Thyroid gland (tissue), 4 donors: Measurements from ENCODE around the gene CROT. TPM values are rescaled to one million over a fixed set of nuclear protein-coding genes. Genes with fewer than 3 reads are reported as not detected.

Experiments used
- DNase-seq, 2 donors: peaks; one replicate each; pipeline ENCODE4 v3.0.0-alpha.2; 2019
- H3K27ac ChIP-seq, 3 donors: fragments of 200-600 bp; sonication (generic); 1 replicate in 2 of 3; 2 replicates in 1 of 3; pipeline ENCODE4 v1.5.1; 2016 to 2019; ENCODE audit warnings: mild to moderate bottlenecking in 1 of 3, moderate library complexity in 1 of 3
- H3K27me3 ChIP-seq: fragments of 200-600 bp; sonication (generic); one replicate; pipeline ENCODE4 v1.5.1; 2019
- H3K36me3 ChIP-seq, 2 donors: fragments of 200-600 bp; sonication (generic); one replicate each; pipeline ENCODE4 v1.5.1; 2016 to 2019
- H3K4me1 ChIP-seq, 2 donors: fragments of 200-600 bp; sonication (generic); one replicate each; pipeline ENCODE4 v1.5.1; 2017 to 2019
- H3K4me3 ChIP-seq, 3 donors: fragments of 200-600 bp; sonication (generic); replicated peaks in 1 of 3; 1 replicate in 2 of 3; 2 replicates in 1 of 3; pipeline ENCODE4 v1.5.1; 2016; ENCODE audit warnings: mild to moderate bottlenecking in 1 of 3
- H3K9me3 ChIP-seq: fragments of 200-600 bp; sonication (generic); one replicate; pipeline ENCODE4 v1.5.1; 2017
- CTCF ChIP-seq, 6 experiments: fragments of 200-600 bp in 3 of 6; fragments of 450-650 bp in 3 of 6; sonication (generic) in 3 of 6; IDR thresholded peaks; one replicate each; pipeline ENCODE4 v1.5.1; 2016 to 2019; ENCODE audit warnings: antibody characterized with exemption in 6 of 6, mild to moderate bottlenecking in 2 of 6, inconsistent platforms in 1 of 6, moderate library complexity in 1 of 6
- POLR2A ChIP-seq, 2 donors: fragments of 450-650 bp; IDR thresholded peaks; one replicate each; pipeline ENCODE4 v1.6.1; 2017; ENCODE audit warnings: antibody characterized with exemption in 2 of 2, mild to moderate bottlenecking in 2 of 2, moderate library complexity in 1 of 2
- WGBS, 2 donors: methylation state at CpG; one replicate each; pipeline ENCODE4 v1.1.5; 2017; 5-methylcytosine and 5-hydroxymethylcytosine counted together
- intact Hi-C: fragments of 100-400 bp; cut with DNase I; formaldehyde crosslinking; loops from one replicate; pipeline ENCODE4 v1.15.1; 2023
- total RNA-seq, 4 donors: library from RNA; depleted of rRNA; stranded (reverse); fragments of >200 nt; gene quantifications; one replicate each; pipeline ENCODE4 v1.2.3, GENCODE V29; 2016

CROT gene
- total RNA-seq, 4 donors from 2014 or later: 66.8 to 101 (median 93.0) TPM

GRCh38 chr7:87331687-87332252, 13.7 kb upstream of the CROT start:
- 96% methylated on average over 5 of the region's 5 CpGs for WGBS, 2 donors
- no peak for DNase-seq
- peaks cover 0 to 7% of the 10 kb centered on the region in 2 donors for H3K36me3 ChIP-seq
- H3K9me3 ChIP-seq: no peaks in the 10 kb centered on the region
- no peaks in the 10 kb centered on the region for H3K27me3 ChIP-seq
- no peak overlapping the region for H3K27ac ChIP-seq
- TF ChIP-seq POLR2A (IDR thresholded peaks at IDR 0.05) (no peak), CTCF (IDR thresholded peaks at IDR 0.05) (no peak)
- intact Hi-C loops: no loop called here
- H3K4me3 ChIP-seq: no peak overlapping the region
- no peaks in the 10 kb centered on the region for H3K4me1 ChIP-seq

- no peak overlapping the region for H3K4me3 ChIP-seq
- H3K4me1 ChIP-seq: no peaks in the 10 kb centered on the region
- H3K27ac ChIP-seq: no peak overlapping the region
- H3K36me3 ChIP-seq: peaks cover 0 to 7% of the 10 kb centered on the region in 2 donors
- no peak for TF ChIP-seq CTCF (IDR thresholded peaks at IDR 0.05)
- no peak for TF ChIP-seq POLR2A (IDR thresholded peaks at IDR 0.05)
- WGBS, 2 donors: 83 to 84% methylated on average over 2 of the region's 2 CpGs
- no peaks in the 10 kb centered on the region for H3K27me3 ChIP-seq
- DNase-seq: no peak
- no peaks in the 10 kb centered on the region for H3K9me3 ChIP-seq
- intact Hi-C loops: no loop called here
These were observed 13.1 kb upstream of the CROT start for GRCh38 chr7:87332321-87332720.

GRCh38 chr7:87336136-87336535, 9.3 kb upstream of the CROT start:
- Histone ChIP-seq H3K9me3 (no peaks in the 10 kb centered on the region), H3K27me3 (no peaks in the 10 kb centered on the region), H3K36me3 (no peaks in the 10 kb centered on the region), H3K27ac (no peak overlapping the region), H3K4me1 (no peaks in the 10 kb centered on the region), H3K4me3 (no peak overlapping the region)
- intact Hi-C loops: no loop called here
- 95 to 98% methylated on average over 4 of the region's 4 CpGs for WGBS, 2 donors
- no peak for DNase-seq
- no peak for TF ChIP-seq POLR2A (IDR thresholded peaks at IDR 0.05)
- TF ChIP-seq CTCF (IDR thresholded peaks at IDR 0.05): no peak

DNA sequence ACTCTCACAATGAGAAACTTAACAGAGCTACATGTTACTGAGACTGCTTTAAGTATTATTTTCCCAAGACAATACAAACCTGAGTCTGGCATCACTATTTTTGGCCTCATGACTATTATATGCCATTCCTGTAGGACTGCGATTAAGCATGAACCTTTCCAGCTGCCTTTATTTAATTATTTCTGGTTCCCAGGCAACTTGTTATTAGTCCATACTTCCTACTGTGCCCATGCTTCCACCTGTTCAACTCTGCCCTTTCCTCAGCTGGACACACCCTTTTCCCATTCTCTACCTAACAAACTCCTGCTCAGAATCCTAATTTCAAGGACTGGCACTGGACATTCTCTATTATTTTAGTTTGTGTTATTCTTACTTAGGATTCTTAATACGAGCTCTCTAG, 8.1 kb upstream of the CROT start:
- WGBS, 2 donors: 95 to 97% methylated on average over 2 of the region's 2 CpGs
- no peaks in the 10 kb centered on the region for H3K4me1 ChIP-seq
- no peaks in the 10 kb centered on the region for H3K27me3 ChIP-seq
- no peaks in the 10 kb centered on the region for H3K9me3 ChIP-seq
- no peak overlapping the region for H3K4me3 ChIP-seq
- H3K27ac ChIP-seq: no peak overlapping the region
- intact Hi-C loops: no loop called here
- no peak for DNase-seq
- TF ChIP-seq POLR2A (IDR thresholded peaks at IDR 0.05) (no peak), CTCF (IDR thresholded peaks at IDR 0.05) (no peak)
- H3K36me3 ChIP-seq: no peaks in the 10 kb centered on the region

GRCh38 chr7:87339373-87339897, 6.0 kb upstream of the CROT start:
- Histone ChIP-seq H3K4me1 (peaks cover 9 to 11% of the 10 kb centered on the region in 2 donors), H3K9me3 (no peaks in the 10 kb centered on the region), H3K27ac (no peak overlapping the region), H3K36me3 (no peaks in the 10 kb centered on the region), H3K27me3 (no peaks in the 10 kb centered on the region), H3K4me3 (no peak overlapping the region)
- DNase-seq: peak in 1 of 2 donors; percentile 10
- WGBS, 2 donors: 59 to 64% methylated on average over 2 of the region's 2 CpGs
- intact Hi-C loops: no loop called here
- TF ChIP-seq POLR2A (IDR thresholded peaks at IDR 0.05): no peak
- TF ChIP-seq CTCF (IDR thresholded peaks at IDR 0.05): no peak
